ENCODE measurements around the gene PPM1H.
"Not testable (repeated sequence)": the region's sequence is repeated elsewhere in the genome, so short reads cannot be mapped to it uniquely, and the experiment has no call there.

Gene PPM1H

GRCh38 chr12:62841846-62842245, 93.1 kb downstream of the PPM1H start:
- H3K27me3 Mint-ChIP-seq (ENCODE audit: low read depth): peaks cover 14% of the 10 kb centered on the region
- DNase-seq (ENCODE audit: low spot score): no peak

DNA sequence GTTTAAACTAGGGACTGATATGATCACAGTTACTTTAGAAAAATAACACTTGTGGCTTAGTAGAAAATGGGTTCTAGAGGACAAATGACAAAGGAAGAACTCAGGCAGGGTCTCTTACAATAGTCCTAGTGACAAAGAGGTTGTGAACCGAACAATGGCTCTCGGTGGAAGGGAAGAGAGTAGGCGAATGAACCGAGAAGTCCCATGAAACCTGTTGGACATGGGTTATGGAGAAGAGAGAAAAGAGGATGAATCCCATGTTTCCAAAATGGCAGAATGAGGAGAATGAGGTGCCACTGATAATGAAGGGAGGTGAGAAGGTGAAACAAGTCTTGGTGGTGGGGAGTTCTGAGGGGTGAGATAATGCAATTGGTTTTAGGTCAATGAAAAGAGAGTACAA, 94.1 kb downstream of the PPM1H start:
- H3K27me3 Mint-ChIP-seq (ENCODE audit: low read depth): peaks cover 11% of the 10 kb centered on the region
- H3K4me3 Mint-ChIP-seq: no peak overlapping the region
- H3K9me3 Mint-ChIP-seq: no peaks in the 10 kb centered on the region
- H3K36me3 Mint-ChIP-seq (ENCODE audit: low read depth): no peaks in the 10 kb centered on the region
- no peak for DNase-seq (ENCODE audit: low spot score)
- no peaks in the 10 kb centered on the region for H3K4me1 Mint-ChIP-seq (ENCODE audit: low read depth)
- no peak overlapping the region for H3K27ac Mint-ChIP-seq

More at GRCh38 chr12:62841846-62842245, 93.1 kb downstream of the PPM1H start:
- Mint-ChIP-seq H3K9me3 (no peaks in the 10 kb centered on the region), H3K36me3 (ENCODE audit: low read depth) (no peaks in the 10 kb centered on the region), H3K27ac (no peak overlapping the region), H3K4me1 (ENCODE audit: low read depth) (no peaks in the 10 kb centered on the region), H3K4me3 (no peak overlapping the region)

DNA sequence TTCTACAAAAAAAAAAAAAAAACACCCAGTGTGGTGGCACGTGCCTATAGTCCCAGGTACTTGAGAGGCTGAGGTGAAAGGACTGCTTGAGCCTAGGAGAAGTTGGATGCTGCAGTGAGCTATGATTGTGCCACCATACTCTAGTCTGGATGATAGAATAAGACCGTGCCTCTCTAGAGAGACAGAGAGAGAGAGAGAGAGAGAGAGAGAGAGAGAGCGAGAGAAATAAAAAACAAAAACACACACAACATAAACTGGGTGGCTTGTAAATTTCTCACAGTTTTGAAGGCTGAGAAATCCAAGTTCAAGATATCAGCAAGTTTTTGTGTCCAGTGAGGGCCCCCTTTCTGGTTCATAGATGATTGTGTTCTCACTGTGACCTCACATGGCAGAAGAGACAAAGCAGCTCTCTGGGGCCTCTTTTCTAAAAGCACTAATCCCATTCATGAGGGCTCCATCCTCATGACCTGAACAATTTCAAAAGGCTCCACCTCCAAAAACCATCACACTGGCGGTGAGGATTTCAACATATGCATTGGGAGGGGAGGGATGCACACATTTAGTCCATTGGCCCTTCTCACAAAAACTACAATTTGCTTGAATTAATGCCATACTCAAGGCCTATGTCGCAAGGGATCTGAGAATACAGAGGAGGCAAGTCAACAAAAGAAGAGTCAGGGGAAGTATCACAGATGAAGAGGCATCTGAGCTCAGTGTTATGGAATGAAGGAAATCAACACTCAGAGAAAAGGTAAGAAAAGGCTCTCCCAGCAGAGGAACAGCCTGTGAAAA, 94.9 kb downstream of the PPM1H start:
- no peak overlapping the region for H3K27ac Mint-ChIP-seq
- peaks cover 13% of the 10 kb centered on the region for H3K27me3 Mint-ChIP-seq (ENCODE audit: low read depth)
- H3K9me3 Mint-ChIP-seq: no peaks in the 10 kb centered on the region
- DNase-seq (ENCODE audit: low spot score): no peak
- H3K4me3 Mint-ChIP-seq: no peak overlapping the region
- no peaks in the 10 kb centered on the region for H3K4me1 Mint-ChIP-seq (ENCODE audit: low read depth)
- no peaks in the 10 kb centered on the region for H3K36me3 Mint-ChIP-seq (ENCODE audit: low read depth)

DNA sequence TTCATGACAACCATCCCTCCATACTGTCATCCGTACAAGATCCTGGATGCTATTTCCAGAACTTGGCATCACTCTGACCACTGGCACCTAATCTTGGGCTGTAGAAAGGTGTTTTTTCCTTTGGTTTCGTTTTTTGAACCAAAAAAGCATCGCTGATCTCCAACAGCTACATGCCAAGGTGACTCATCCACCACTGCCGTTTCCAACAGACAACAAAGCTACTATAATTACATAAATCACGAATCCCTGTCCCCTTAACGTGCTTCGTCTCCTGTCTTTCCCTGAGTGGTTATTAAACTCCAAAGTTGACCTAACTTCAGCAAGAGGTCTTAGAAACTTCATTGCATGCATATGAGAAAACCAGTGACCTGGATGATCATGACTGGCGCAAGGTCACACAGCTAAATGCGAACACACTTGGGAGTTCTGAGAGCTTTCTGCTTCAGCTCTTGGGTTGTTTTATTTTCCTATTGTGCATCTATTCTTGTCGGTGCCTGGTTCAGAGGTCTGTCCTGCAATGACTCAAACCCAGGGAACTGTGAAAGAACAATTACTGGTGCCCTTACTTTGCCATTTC, 99.9 kb downstream of the PPM1H start:
- Mint-ChIP-seq H3K27me3 (ENCODE audit: low read depth) (peaks cover 6% of the 10 kb centered on the region), H3K36me3 (ENCODE audit: low read depth) (no peaks in the 10 kb centered on the region), H3K4me3 (no peak overlapping the region), H3K4me1 (ENCODE audit: low read depth) (no peaks in the 10 kb centered on the region), H3K9me3 (no peaks in the 10 kb centered on the region), H3K27ac (no peak overlapping the region)
- DNase-seq (ENCODE audit: low spot score): no peak

GRCh38 chr12:62834406-62834805, 100.5 kb downstream of the PPM1H start:
- no peak overlapping the region for H3K4me3 Mint-ChIP-seq
- H3K27me3 Mint-ChIP-seq (ENCODE audit: low read depth): peaks cover 6% of the 10 kb centered on the region
- no peaks in the 10 kb centered on the region for H3K36me3 Mint-ChIP-seq (ENCODE audit: low read depth)
- H3K4me1 Mint-ChIP-seq (ENCODE audit: low read depth): no peaks in the 10 kb centered on the region
- H3K27ac Mint-ChIP-seq: no peak overlapping the region
- no peak for DNase-seq (ENCODE audit: low spot score)
- H3K9me3 Mint-ChIP-seq: no peaks in the 10 kb centered on the region

- Mint-ChIP-seq H3K9me3 (no peaks in the 10 kb centered on the region), H3K27ac (no peak overlapping the region), H3K4me1 (ENCODE audit: low read depth) (no peaks in the 10 kb centered on the region), H3K27me3 (ENCODE audit: low read depth) (peaks cover 4% of the 10 kb centered on the region), H3K4me3 (no peak overlapping the region), H3K36me3 (ENCODE audit: low read depth) (no peaks in the 10 kb centered on the region)
- no peak for DNase-seq (ENCODE audit: low spot score)
Measured at GRCh38 chr12:62833634-62834033, 101.3 kb downstream of the PPM1H start.

DNA sequence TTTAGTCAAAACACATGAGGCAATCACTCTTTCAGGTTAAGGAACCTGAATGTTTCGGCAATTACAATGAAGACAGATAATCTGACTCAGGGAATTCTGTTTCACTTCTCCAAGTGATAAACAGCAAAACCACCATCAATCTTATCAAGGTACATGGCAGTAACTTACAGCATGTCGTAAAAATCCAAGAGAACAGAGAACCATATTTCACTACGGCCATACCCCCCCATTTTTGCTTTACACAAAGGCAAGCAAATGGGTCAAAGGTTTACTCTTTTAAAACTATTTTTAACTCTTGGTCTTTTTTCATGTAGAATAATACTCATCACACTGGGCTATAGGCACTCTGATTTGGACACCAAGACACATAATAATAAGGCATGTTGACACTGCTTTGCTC, 102.4 kb downstream of the PPM1H start:
- H3K36me3 Mint-ChIP-seq (ENCODE audit: low read depth): no peaks in the 10 kb centered on the region
- H3K27ac Mint-ChIP-seq: no peak overlapping the region
- peaks cover 4% of the 10 kb centered on the region for H3K27me3 Mint-ChIP-seq (ENCODE audit: low read depth)
- H3K4me3 Mint-ChIP-seq: no peak overlapping the region
- H3K9me3 Mint-ChIP-seq: no peaks in the 10 kb centered on the region
- no peak for DNase-seq (ENCODE audit: low spot score)
- H3K4me1 Mint-ChIP-seq (ENCODE audit: low read depth): no peaks in the 10 kb centered on the region

- Mint-ChIP-seq H3K9me3 (no peaks in the 10 kb centered on the region), H3K4me1 (ENCODE audit: low read depth) (no peaks in the 10 kb centered on the region), H3K27ac (no peak overlapping the region), H3K4me3 (no peak overlapping the region), H3K36me3 (ENCODE audit: low read depth) (no peaks in the 10 kb centered on the region), H3K27me3 (ENCODE audit: low read depth) (peaks cover 2% of the 10 kb centered on the region)
- no peak for DNase-seq (ENCODE audit: low spot score)
Measured at GRCh38 chr12:62832027-62832426, 102.9 kb downstream of the PPM1H start.

DNA sequence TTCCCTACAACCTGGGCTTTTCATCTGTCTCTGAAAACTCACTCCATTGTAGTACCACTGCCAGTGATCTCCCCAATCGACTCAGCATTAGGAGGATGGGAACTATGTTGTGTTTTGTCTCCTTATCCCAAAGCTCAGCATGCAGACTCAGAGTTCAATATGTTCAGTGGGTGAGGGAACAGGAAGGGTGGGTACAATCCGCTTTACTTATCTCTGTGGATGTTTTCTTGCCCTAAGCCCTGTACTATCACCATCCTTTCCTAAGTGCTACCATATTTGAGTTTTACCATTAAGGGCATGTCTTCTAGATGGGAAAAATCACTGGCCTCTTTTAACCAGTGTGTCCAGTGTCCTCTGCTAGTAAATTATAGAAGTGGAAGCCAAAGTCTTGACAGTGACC, 107.1 kb downstream of the PPM1H start:
- H3K4me1 Mint-ChIP-seq (ENCODE audit: low read depth): no peaks in the 10 kb centered on the region
- H3K36me3 Mint-ChIP-seq (ENCODE audit: low read depth): no peaks in the 10 kb centered on the region
- DNase-seq (ENCODE audit: low spot score): no peak
- no peak overlapping the region for H3K4me3 Mint-ChIP-seq
- H3K27me3 Mint-ChIP-seq (ENCODE audit: low read depth): peaks cover 7% of the 10 kb centered on the region
- no peak overlapping the region for H3K27ac Mint-ChIP-seq
- no peaks in the 10 kb centered on the region for H3K9me3 Mint-ChIP-seq

DNA sequence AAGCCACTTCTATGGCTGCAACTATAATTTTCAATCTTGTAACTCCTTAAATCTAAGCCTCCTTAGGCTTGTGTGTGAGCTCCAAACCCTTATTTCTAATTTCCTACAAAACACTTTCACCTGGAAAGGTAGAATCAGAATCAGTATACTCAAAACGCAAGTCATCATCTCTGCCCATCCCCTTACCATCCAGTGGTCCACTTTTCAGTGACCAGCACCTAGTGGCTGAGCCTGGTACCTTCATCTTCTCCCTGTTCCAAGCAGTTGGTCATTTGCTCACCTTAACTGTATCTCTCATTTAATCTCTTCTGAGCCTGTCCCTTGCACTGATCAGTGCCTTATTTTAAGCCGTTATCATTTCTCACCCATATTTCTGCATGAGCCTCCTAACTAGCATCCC, 107.9 kb downstream of the PPM1H start:
- no peaks in the 10 kb centered on the region for H3K4me1 Mint-ChIP-seq (ENCODE audit: low read depth)
- no peak for DNase-seq (ENCODE audit: low spot score)
- H3K27ac Mint-ChIP-seq: no peak overlapping the region
- no peaks in the 10 kb centered on the region for H3K9me3 Mint-ChIP-seq
- H3K36me3 Mint-ChIP-seq (ENCODE audit: low read depth): no peaks in the 10 kb centered on the region
- peaks cover 14% of the 10 kb centered on the region for H3K27me3 Mint-ChIP-seq (ENCODE audit: low read depth)
- no peak overlapping the region for H3K4me3 Mint-ChIP-seq

- Mint-ChIP-seq H3K27me3 (ENCODE audit: low read depth) (peaks cover 27% of the 10 kb centered on the region), H3K9me3 (no peaks in the 10 kb centered on the region), H3K4me3 (no peak overlapping the region), H3K4me1 (ENCODE audit: low read depth) (peaks cover 8% of the 10 kb centered on the region), H3K36me3 (ENCODE audit: low read depth) (no peaks in the 10 kb centered on the region), H3K27ac (no peak overlapping the region)
- no peak for DNase-seq (ENCODE audit: low spot score)
Measured at GRCh38 chr12:62817556-62818271, 117.2 kb downstream of the PPM1H start.

GRCh38 chr12:62814243-62814642, 120.7 kb downstream of the PPM1H start:
- no peaks in the 10 kb centered on the region for H3K36me3 Mint-ChIP-seq (ENCODE audit: low read depth)
- H3K9me3 Mint-ChIP-seq: no peaks in the 10 kb centered on the region
- H3K27me3 Mint-ChIP-seq (ENCODE audit: low read depth): peaks cover 36% of the 10 kb centered on the region
- no peak overlapping the region for H3K27ac Mint-ChIP-seq
- no peak overlapping the region for H3K4me3 Mint-ChIP-seq
- no peak for DNase-seq (ENCODE audit: low spot score)
- H3K4me1 Mint-ChIP-seq (ENCODE audit: low read depth): peaks cover 12% of the 10 kb centered on the region

DNA sequence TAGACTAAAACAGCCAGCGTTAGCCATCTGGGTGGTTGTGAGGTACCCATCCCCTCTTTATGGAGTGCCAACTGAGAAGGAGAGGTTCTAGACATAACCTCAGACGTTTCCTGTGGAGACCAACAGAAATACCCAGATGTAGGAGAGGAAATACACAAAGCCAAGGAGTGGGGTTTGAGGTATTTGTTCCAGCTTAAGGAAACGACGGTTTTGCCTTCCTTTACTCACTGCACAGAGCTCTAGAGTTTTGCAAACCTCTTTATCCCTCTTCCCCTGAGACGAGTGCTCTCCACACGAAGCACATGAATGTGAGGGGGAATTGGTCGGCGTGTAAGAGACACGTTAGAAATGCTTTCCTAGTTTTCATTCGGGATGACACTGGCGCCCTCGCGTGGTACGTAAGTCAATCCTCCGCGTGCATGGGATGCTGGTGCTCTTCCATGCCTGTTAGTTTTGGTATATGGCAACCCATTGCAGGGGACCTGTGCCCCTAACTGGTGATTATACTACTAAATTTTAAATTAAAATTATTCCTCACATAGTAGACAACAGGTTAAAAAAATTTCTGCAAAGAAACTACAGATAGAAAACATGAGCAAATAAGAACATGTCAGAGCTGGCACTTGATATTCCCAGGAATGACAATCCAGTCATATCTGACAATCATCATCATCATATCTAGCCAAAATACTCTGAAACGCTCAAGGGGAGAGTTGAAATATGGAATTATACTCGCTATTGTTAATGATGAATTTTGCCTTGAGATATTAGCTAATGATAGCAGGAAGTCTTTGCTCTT, 121.7 kb downstream of the PPM1H start:
- peak overlapping the region; percentile 5 for H3K4me3 Mint-ChIP-seq

GRCh38 chr12:62811481-62811880, 123.5 kb downstream of the PPM1H start:
- peaks cover 30% of the 10 kb centered on the region for H3K27me3 Mint-ChIP-seq (ENCODE audit: low read depth)
- peaks cover 14% of the 10 kb centered on the region for H3K4me1 Mint-ChIP-seq (ENCODE audit: low read depth)
- H3K9me3 Mint-ChIP-seq; DNase-seq (ENCODE audit: low spot score); H3K27ac Mint-ChIP-seq; H3K36me3 Mint-ChIP-seq (ENCODE audit: low read depth); H3K4me3 Mint-ChIP-seq: not testable (repeated sequence)

More for the DNA sequence above, 121.7 kb downstream of the PPM1H start:
- H3K4me1 Mint-ChIP-seq (ENCODE audit: low read depth): peaks cover 16% of the 10 kb centered on the region
- no peaks in the 10 kb centered on the region for H3K36me3 Mint-ChIP-seq (ENCODE audit: low read depth)
- no peak overlapping the region for H3K27ac Mint-ChIP-seq
- no peaks in the 10 kb centered on the region for H3K9me3 Mint-ChIP-seq
- H3K27me3 Mint-ChIP-seq (ENCODE audit: low read depth): peaks cover 34% of the 10 kb centered on the region
- peak; percentile 20 for DNase-seq (ENCODE audit: low spot score)

Measured in T-helper 2 cell treated with Interferon-gamma antibody and Interleukin-4, amounts not matched to agents 5 μg/mL and 100 μg/mL, for 36 hours (primary cell).